Liver (tissue), 4 donors: ENCODE measurements around the gene MEOX2. TPM values are rescaled to one million over a fixed set of nuclear protein-coding genes. Genes with fewer than 3 reads are reported as not detected.

ENCODE experiments used
- polyA plus RNA-seq, 2 donors: library from polyadenylated mRNA; stranded (reverse) in 1 of 2; unstranded in 1 of 2; fragments of 200-250 nt in 1 of 2; fragments of >200 nt in 1 of 2; fragmentation: Nextera tagmentation in 1 of 2; extraction: Ambion mirVana in 1 of 2; gene quantifications; one replicate each; pipeline versions ENCODE4 v1.2.1 to v1.2.3, GENCODE V29; 2013 to 2015
- total RNA-seq, 2 donors: library from RNA; depleted of rRNA; stranded (reverse); fragments of >200 nt; gene quantifications; one replicate each; pipeline ENCODE4 v1.2.3, GENCODE V29; 2014
- donor health status: healthy.
- donor health status: healthy.
- donor health status: healthy.

Gene MEOX2
- total and polyA plus RNA-seq, 4 donors: 0.32 to 0.70 (median 0.47) TPM

Other genes starting within 250 kb of the MEOX2 start
- gene AGMO, start 124.7 kb downstream of the MEOX2 start, total RNA-seq: 10 to 100 TPM; 27.5 to 46.6 TPM
- gene AGMO, start 124.7 kb downstream of the MEOX2 start, polyA plus RNA-seq: 10 to 100 TPM; 21.6 to 35.6 TPM